ENCODE data around the gene HOXC6.
"Not testable (repeated sequence)": the region's sequence is repeated elsewhere in the genome, so short reads cannot be mapped to it uniquely, and the experiment has no call there.

Gene HOXC6

DNA sequence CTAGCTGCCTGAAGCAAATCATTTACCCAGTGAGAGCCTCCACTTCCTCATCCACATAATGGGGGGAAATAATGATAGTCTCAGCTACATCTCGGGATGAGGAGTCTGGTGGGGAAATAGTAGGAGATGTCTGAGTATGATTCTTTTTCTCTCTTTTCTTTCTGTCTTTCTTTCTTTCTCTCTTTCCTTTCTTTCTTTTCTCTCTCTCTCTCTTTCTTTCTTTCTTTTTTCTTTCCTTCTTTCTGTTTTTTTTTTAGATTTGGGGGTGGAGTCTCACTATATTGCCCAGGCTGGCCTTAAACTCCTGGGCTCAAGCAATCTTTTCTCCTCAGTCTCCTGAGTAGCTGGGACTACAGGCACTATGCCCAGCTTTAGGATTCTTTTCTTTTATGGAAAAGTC, 38.2 kb downstream of the HOXC6 start:
- DNase-seq (ENCODE audit: low spot score) = no peak
- in situ Hi-C loops (cut with MboI; ENCODE audit: low pct_unique_long_range_greater_than_20kb, low sequenced_read_pairs, unreplicated experiment) = no loop called here
- TF ChIP-seq, protein P1, sequence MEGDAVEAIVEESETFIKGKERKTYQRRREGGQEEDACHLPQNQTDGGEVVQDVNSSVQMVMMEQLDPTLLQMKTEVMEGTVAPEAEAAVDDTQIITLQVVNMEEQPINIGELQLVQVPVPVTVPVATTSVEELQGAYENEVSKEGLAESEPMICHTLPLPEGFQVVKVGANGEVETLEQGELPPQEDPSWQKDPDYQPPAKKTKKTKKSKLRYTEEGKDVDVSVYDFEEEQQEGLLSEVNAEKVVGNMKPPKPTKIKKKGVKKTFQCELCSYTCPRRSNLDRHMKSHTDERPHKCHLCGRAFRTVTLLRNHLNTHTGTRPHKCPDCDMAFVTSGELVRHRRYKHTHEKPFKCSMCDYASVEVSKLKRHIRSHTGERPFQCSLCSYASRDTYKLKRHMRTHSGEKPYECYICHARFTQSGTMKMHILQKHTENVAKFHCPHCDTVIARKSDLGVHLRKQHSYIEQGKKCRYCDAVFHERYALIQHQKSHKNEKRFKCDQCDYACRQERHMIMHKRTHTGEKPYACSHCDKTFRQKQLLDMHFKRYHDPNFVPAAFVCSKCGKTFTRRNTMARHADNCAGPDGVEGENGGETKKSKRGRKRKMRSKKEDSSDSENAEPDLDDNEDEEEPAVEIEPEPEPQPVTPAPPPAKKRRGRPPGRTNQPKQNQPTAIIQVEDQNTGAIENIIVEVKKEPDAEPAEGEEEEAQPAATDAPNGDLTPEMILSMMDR (IDR thresholded peaks at IDR 0.05; ENCODE audit: extremely low read depth, insufficient read depth, missing control alignments) = no peak

DNA sequence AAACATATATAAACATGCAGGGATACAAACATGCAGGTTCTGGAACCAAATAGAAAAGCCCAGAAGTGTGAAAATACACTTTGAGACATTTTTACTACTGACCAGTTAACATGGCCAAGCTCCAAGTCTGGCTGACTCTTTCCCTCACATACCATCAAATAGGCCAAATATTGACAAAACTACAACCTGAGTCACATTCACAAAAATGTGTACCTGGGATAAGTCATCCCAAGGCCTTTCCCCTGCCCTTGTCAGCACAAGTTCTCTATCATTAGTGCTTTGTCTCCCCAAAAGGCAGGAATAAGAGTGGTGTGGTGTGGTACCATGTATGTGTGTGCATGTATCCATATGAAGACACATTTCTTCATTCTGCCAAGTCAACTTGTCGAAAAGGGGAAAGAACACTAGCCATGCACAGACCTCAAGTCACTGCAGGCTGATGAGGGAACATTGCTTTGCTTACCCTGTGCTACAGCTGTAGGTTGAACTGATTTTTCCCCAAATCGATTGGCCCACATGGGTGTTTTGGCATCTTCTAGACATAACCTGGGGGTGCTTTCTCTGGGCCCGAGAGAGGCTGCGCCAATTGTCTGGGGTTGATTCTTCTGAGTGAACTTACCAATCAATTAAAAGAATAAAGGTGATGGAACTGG, 40.3 kb downstream of the HOXC6 start:
- TF ChIP-seq, protein P1 (IDR thresholded peaks at IDR 0.05; ENCODE audit: extremely low read depth, insufficient read depth, missing control alignments) = no peak
- in situ Hi-C loops (cut with MboI; ENCODE audit: low pct_unique_long_range_greater_than_20kb, low sequenced_read_pairs, unreplicated experiment) = no loop called here
- DNase-seq (ENCODE audit: low spot score) = no peak

- TF ChIP-seq, protein P1 (IDR thresholded peaks at IDR 0.05; ENCODE audit: extremely low read depth, insufficient read depth, missing control alignments) = no peak
- DNase-seq (ENCODE audit: low spot score) = no peak
- in situ Hi-C loops (cut with MboI; ENCODE audit: low pct_unique_long_range_greater_than_20kb, low sequenced_read_pairs, unreplicated experiment) = no loop called here
Measured at GRCh38 chr12:54071942-54072341, 43.7 kb downstream of the HOXC6 start.

GRCh38 chr12:54074308-54074707, 46.1 kb downstream of the HOXC6 start:
- in situ Hi-C loops (cut with MboI; ENCODE audit: low pct_unique_long_range_greater_than_20kb, low sequenced_read_pairs, unreplicated experiment) = no loop called here
- TF ChIP-seq, protein P1 (IDR thresholded peaks at IDR 0.05; ENCODE audit: extremely low read depth, insufficient read depth, missing control alignments) = no peak
- no peak for DNase-seq (ENCODE audit: low spot score)

GRCh38 chr12:54075409-54075808, 47.2 kb downstream of the HOXC6 start:
- no peak for DNase-seq (ENCODE audit: low spot score)
- TF ChIP-seq, protein P1 (IDR thresholded peaks at IDR 0.05; ENCODE audit: extremely low read depth, insufficient read depth, missing control alignments) = no peak
- in situ Hi-C loops (cut with MboI; ENCODE audit: low pct_unique_long_range_greater_than_20kb, low sequenced_read_pairs, unreplicated experiment) = no loop called here

DNA sequence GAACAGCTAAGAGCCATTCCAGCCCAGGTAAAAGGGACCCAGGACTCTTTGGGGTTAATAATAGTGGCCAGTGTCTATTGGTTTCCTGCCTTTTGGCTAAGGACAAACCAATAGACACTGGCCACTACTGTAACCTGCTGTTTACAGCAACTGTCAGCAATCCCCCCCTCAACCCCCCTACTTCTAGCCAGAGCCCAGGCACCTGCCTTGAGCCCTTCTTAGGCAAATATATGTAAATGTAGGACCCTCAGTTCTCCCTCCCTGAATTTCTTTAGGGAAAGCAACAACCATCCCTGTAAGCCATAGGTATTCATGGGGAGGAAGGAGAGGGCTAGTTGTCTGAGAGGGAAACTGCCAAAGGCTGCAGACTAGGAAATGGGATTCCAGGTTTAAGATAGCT, 47.7 kb downstream of the HOXC6 start:
- DNase-seq (ENCODE audit: low spot score) = peak; percentile 5
- in situ Hi-C loops (cut with MboI; ENCODE audit: low pct_unique_long_range_greater_than_20kb, low sequenced_read_pairs, unreplicated experiment) = no loop called here
- TF ChIP-seq, protein P1 (IDR thresholded peaks at IDR 0.05; ENCODE audit: extremely low read depth, insufficient read depth, missing control alignments) = no peak

- in situ Hi-C loops (cut with MboI; ENCODE audit: low pct_unique_long_range_greater_than_20kb, low sequenced_read_pairs, unreplicated experiment) = not testable (repeated sequence)
- peak; percentile 2 for DNase-seq (ENCODE audit: low spot score)
Measured at GRCh38 chr12:54077843-54078242, 49.6 kb downstream of the HOXC6 start.

- in situ Hi-C loops (cut with MboI; ENCODE audit: low pct_unique_long_range_greater_than_20kb, low sequenced_read_pairs, unreplicated experiment); DNase-seq (ENCODE audit: low spot score): not testable (repeated sequence)
Measured at GRCh38 chr12:54079115-54079514, 50.9 kb downstream of the HOXC6 start.

Measured in GM13977 (cell line).